DMS 273 (cell line): Measurements from ENCODE around the gene MTCH2.
"Not testable (repeated sequence)": the region's sequence is repeated elsewhere in the genome, so short reads cannot be mapped to it uniquely, and the experiment has no call there.

ENCODE experiments used
- DNase-seq: peaks from one replicate; lab custom pipeline; 2025; ENCODE audit not compliant: unreplicated experiment; lab: John Stamatoyannopoulos, UW

MTCH2 gene

DNA sequence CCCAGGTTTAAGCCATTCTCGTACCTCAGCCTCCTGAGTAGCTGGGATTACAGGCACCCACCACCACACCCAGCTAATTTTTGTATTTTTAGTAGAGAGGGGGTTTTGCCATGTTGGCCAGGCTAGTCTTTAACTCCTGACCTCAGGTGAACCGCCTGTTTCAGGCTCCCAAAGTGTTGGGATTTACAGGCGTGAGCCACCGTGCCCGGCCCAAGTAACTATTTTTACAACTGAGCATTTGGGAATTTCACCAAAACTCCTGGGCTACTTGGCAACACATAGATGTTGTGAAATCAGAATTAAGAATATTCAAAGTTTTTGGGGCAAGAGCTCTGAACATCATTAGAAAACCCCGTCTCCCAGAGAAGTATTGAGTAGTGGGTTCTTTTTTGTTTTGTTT, 1.9 kb downstream of the MTCH2 start:
- DNase-seq = not testable (repeated sequence)

DNA sequence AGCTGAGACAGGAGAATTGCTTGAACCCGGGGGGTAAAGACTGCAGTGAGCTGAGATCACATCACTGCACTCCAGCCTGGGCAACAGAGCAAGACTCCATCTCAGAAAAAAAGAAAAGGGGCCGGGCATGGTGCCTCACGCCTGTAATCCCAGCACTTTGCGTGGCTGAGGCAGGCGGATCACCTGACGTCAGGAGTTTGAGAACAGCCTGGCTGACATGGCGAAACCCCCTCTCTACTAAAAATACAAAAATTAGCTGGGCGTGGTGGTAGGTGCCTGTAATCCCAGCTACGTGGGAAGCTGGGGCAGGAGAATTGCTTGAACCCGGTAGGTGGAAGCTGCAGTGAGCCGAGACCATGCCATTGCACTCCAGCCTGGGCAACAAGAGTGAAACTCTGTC, 6.0 kb downstream of the MTCH2 start:
- not testable (repeated sequence) for DNase-seq

DNA sequence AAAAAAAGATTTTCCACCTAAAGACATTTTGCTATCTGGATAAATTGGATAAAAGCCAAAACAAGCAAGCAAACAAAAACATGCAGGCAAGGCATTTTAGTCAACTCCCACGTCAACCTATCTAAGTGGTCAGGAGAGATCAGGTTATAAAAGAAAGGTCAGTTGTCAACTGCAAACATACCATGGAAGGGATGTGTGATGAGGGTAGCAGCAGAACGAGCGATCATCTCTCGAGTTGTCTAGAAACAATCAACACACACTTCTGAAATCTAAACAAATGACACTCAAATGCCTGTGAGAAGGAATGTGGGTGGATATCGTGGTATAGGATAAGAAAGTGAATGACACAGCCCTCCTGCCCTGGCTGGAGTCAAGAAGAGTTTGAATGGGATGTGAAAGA, 10.9 kb downstream of the MTCH2 start:
- DNase-seq = no peak

DNA sequence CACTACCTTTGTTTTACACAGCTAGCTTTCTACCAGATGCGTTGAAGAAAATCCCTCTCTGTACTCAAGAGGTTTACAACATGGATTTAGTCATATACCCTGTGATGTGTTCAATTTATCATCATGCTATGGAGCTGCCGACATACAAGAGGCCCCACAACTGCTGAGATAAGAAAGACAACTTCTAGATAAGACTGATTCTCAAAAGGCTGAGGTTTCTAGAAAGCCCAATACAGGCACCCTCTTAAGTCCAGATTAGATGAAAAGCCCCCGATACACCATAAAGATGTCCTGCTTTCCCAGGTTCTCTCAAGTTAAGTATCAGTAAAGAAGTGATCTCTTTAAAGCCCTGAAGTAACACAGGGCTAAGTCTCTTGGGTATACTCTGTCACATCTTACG, 14.3 kb downstream of the MTCH2 start:
- DNase-seq = no peak

DNA sequence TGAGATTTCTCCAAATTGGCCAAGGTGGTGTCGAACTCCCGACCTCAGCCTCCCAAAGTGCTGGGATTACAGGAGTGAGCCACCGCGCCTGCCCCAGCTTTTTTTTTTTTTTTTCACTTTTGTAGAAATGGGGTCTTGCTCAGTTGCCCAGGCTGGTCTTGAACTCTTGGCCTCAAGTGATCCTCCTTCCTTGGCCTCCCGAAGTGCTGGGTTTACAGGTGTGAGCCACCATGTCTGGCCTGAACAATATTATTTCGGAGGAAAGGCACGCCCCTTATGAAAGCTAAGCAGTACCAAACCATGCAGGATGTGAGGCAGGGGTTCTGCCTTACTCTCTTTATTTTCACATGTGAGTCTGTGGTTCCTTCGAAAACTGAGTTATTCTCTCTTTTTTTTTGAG, 16.1 kb downstream of the MTCH2 start:
- DNase-seq = no peak

DNA sequence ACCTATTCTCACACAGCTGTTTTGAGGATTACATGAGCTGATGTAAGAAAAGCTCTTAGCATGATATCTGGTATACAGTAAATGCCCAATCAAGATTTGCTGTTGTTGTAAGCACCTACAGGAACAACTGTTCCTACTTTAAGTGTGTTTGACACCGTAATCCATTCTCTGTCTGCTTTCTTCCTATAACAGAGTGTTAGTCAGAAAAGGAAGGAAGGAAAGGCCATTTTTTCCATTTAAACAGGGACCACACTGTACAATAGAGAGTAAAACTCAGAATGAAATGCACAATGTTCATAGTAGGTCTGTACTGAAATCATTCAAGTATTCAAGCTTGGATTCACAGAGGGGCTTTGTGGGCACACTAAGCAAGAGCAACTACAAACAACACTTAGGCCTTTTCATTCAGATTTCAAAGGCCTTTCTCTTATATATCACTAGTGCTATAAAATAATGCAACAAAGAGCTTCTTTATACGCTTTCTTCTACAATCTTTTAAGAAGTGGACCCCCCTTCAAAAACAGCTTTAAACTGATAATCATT, 21.5 kb downstream of the MTCH2 start:
- no peak for DNase-seq

DNA sequence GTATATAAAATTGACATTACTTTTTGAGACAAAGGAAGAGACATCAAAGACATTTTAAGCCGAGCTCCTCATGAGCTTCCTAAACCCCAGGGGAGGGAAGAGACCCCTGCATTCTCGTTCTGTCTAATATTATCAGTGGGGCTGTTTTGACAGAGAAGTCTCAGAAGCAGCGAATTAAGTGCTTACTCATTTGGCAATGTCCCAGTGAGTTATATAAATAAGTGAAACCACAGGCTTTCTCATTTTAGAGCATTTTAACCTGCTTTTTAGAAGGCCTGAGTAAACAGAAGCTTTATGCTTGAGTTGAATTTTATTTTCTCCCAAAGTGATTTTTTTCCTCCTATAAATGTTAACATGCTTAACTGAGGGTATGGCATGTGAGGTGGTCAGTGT, 24.9 kb downstream of the MTCH2 start:
- DNase-seq = no peak

DNA sequence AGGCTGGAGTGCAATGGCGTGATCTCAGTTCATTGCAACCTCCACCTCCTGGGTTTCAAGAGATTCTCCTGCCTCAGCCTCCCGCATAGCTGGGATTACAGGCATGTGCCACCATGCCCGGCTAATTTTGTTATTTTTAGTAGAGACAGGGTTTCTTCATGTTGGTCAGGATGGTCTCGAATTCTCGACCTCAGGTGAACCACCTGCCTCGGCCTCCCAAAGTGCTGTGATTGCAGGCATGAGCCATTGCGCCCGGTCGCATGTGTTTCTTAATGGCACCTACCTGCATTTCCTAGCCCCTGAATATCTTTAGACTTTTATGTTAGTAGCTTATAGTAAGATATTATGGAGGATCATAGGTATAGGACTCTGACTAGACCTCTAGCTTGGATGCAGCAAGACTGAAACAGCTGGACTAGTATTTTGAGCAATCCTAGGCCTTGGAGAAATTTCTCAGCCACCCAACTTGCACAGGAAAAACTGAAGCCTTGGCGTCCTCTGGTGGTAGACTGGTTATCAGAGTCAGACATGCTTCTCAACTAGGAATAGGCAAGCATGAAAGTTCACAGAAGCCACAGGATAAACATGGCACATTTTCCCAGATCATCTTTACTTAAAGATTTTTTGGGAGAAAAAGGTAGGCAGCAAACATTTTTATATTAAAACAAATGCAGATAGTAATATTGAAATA, 25.5 kb downstream of the MTCH2 start:
- DNase-seq = peak; percentile 62

DNA sequence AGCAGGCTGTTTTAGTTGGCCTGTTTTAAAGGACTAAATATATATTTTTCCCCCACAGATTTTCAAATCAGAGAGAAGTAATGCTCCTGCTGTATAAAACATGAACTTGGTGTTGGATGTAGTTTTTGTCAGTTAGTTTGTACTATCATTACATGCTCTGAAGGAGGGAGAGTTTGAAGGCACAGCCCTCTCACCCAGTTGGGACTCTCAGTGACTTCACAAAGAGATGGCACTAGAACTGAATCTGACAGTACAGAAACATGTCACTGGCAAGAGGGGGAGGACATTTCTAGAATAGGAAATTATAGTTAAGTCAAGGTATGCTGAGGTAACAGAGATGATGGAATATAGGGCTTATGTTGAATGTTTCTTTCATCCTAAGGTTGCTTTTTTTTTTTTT, 27.1 kb downstream of the MTCH2 start:
- DNase-seq = no peak

DNA sequence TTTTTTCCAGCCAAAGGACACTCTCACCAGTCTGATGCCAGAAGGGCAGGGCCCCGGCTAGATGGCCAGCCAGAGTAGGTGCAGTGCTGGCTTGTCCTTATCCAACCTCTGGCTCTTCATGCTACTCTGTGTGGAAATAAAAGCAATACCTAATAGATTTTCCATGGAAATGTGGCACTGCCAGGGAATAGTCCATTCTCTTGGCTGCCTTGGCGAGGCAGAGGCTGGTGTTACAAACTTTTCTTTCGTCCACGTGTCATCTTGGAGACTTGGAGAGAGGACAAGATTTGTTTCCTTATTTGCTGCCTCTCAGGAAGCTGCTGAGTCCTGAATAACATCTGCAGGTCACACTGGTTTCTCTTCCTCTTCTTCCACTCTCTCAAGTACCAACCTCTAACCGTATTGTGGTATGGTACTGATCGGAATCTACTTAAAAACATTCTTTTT, 31.0 kb downstream of the MTCH2 start:
- no peak for DNase-seq

DNA sequence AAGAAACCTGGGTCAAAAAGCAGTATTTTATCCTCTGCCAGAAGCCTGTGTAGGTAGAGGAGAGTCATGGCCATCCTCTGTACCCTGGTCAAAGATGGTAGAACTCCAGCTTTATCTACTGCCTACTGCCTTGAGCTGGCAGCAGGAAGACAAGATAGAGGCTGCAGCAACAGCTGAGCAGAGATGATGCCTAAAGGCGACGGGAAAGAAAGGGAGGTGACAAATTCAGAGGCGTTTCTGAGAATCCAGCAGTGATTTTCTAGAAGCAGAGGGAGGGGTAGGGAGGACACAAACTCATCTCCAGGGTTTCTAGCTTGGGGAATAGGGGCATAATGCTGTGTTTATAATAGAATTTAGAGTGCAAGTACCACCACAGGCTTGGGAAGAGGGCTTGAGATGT, 32.7 kb downstream of the MTCH2 start:
- DNase-seq = no peak

DNA sequence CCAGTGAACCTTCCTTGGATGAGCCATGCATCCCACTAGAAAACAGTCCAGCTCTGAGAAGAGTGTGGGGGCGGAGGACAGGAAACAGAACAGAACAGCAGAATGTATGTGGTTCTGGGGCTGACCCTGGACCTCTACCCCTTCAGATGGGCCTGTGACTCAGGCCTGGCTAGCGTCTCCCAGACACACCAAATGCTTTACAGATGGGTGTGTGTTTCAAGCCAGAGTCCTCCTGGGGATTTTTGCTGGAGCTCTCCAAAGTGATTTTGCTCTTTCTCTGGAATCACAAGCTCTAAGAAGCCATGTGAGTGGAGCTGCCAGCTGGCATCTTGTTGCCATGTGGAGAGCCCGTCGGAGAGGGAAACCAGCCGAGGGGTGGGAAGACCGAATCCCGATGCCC, 35.0 kb downstream of the MTCH2 start:
- peak; percentile 54 for DNase-seq

DNA sequence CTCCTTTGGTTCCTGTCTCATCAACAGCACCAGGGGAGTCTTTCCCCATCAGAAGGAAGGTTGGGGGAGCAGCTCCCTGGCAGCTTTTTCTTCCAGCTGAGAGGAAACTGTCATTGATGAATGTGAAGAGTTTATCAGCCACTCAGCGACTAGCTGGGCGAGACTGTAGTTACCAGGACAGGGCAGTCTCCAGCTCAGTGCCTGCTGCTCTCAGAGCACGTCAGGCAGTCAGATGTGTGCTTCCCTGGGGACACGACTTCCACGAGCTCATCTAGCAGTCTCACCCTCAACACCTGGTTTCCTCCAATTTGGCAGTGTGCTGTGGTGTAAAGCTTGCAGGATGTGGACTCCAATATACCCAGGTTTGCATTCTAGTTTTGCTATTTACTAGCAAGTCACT, 35.6 kb downstream of the MTCH2 start:
- peak; percentile 54 for DNase-seq

DNA sequence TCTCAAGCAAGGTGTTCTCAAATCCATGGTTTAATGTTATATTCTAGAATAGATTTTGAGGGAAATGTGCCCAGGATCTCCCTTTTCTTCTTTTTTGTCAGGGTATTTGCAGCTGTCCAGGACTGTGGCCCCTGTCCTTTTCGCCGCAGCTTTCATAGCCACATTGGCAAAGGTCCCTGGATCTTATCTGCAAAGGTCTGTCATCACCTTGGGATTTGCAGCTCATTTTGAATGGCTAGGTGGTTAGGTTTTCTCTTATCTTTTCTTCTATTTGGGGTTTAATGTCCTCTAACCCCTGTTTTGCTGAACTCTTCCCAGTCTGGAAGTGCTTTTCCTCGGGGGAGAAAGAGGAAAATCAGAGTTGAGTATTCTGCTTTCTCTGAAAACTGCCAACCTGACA, 36.4 kb downstream of the MTCH2 start:
- no peak for DNase-seq

DNA sequence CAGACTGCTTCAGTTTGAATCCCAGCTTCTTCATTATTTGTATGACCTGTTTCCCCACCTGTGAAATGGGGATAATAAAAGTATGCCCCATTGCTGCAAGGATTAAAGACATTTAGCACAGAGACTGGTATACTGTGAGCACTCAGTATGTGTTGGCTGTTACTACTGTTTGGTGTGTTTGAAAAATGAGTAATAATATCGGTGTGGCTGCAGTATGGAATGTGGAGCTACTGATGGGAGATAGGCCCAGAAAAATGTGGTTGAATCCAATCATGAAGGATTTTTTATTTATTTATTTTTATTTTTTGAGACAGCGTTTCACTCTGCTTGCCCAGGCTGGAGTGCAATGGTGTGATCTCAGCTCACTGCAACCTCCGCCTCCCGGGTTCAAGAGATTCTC, 39.1 kb downstream of the MTCH2 start:
- DNase-seq = no peak

DNA sequence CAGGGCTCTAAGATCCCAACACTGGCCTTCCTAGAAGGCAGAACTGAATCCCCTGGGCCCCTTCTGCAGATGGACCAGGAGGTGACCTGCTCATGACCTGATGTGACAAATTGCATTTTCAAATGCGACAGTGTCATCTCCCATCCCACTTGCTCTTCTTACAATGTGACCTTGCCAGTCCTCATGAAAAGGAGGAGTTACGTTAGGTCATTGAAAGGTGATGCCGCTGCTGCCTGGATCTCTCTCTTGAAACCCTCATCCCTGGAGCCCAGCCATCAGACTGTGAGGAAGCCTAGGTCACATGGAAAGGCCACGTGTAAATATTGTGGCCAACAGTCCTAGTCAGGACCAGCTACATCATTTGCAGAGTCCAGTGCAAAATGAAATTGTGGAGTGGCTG, 42.5 kb downstream of the MTCH2 start:
- peak; percentile 26 for DNase-seq

DNA sequence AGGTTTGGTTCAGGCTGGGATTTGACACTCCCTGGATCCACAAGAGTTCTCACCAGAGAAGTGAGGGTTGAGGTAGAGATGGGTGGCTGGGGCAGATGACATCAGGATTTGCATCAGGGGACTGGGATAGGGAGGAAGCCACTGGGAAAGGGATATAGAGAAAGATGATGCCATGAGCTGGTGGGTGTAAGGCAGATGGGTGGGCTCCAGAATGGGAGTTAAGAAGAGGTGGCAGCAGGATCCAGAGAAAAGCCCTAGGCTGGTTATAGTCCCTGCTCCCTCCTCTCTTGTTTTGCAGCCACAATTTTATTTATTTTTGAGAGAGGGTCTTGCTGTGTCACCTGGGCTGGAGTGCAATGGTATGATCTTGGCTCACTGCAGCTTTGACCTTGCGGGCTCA, 46.4 kb downstream of the MTCH2 start:
- DNase-seq = no peak

DNA sequence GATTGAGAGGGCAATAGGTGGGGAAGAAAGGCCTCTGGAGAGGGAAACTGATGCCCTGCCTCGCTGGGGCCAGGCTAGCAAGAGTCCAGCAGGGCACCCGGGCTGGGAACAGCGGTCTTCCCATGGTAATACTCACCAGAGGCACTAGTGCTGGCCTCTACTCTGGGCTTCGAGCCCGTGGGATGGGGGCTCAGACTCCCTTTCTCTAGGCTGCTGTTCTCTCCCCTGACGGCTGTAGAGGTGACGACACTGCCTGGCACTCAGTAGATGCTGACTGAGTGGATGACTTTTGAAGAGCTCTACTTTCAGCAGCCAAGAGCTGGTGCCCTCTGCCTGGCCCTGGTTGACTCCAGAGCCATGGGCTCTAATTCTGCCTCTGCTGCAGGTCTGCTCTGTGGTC, 47.3 kb downstream of the MTCH2 start:
- DNase-seq = peak; percentile 10

DNA sequence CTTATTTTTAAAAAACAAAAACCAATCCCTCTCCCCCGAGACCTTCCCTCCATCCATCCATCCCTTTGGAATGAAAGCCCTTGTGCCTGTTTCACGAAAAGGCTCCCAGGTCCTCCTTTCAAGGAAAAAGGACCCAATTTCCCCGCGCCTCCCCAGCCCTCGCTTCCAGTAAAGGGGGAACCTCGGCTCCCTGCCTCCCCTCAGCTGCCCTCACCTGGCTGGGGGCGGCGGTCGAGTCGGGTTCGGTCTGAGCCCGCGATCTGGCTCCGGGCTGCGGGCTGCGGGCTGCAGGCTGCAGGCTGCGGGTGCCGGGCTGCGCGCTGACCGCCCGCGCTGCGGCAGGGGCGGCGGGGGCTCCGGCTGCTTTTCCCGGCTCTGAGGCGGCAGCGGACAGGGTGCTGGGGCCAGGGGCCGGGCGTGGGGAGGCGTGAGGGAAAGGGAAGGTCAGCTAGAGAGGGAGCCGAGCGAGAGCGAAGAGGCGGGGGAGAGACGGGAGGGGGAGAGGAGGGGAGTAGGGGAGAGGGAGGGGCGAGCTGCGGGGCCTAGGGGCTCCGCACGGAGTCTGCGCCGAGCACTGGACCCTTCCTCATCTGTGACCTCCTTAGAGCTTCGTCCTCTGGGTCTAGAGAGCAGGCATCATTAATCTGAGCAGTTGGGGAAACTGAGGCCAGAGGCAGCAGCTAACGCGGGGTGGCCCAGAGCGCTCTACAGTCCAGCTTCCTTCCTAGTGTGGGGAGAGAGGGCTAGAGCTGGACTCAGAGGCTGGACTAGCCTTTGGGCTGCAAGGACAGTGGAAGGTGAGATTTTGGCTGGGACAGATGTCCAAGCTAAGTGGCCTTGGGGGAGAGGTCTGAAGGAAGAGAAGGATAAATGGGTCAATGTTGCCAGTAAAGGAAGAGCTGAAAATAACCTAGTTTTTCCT, 48.2 kb downstream of the MTCH2 start, which contains the start of gene C1QTNF4:
TSS of gene C1QTNF4 (minus strand) at position 478 of the 922 bp plus-strand sequence. CDS start 3,601 bp downstream, outside the sequence.
- DNase-seq = no peak

DNA sequence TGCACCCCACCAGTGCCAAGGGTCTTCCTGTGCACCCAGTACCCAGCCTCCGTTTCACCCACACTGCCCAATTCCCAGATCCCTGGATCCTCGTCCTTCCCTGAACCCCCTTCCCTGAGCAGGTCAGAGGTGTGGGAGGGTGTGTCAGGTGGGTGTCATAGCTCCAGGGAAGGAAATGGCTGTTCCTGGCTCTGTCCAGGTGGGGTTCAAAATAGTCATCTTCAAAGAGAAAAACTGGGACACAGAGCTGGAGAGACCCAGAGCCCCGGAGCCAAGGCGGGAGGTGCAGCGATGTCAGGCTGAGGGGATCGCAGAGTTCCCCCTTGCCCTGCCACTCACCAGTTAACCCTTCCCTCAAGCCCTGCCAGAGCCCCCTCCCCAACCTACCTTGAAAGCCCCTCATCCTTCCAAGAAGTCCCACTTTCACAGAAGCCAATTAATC, 48.8 kb downstream of the MTCH2 start:
- DNase-seq = no peak

DNA sequence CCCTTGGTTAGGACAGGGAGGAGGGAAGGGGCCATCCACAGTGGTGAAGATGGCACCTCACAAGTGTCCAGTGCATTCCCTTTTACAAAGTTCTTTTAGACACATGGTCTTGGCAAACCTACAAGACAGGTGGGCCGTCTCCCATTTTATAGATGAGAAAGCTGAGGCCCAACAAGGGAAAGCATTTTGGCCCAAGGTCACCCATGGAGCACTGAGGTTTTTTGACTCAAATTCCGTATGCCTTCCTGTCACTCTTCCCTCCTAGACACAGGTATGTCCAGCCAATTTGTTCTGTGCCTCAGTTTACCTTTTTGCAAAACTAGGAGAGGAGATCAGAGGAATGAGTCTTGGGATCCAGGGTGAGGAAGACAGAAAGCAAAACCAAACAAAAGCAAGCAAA, 49.4 kb downstream of the MTCH2 start:
- DNase-seq = no peak

DNA sequence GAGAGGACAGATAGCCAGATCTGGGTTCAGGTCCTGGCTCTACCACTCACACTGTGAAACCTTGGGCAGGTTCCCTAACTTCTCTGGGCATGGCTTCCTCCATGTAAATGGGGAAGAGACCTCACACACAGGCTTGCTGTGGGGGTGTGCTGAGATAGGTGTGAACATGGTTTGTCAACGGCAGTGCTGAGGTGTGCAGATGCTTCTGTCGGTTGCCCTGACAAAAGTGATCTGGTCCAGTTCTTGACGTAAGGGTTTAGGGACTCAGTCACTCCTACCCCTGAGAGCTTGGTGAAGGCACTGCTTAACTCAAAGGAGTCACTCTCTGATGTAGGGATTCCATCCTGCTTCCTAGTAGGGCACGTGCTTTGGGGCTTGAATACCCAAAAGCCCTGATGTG, 50.1 kb downstream of the MTCH2 start:
- DNase-seq = no peak
